Activated CD8-positive, alpha-beta memory T cell treated with anti-CD3 and anti-CD28 coated beads for 1 hour (primary cell): ENCODE measurements around the gene UTP14C.
"Not testable (repeated sequence)": the region's sequence is repeated elsewhere in the genome, so short reads cannot be mapped to it uniquely, and the experiment has no call there.

Experiments
- DNase-seq, 2 donors: peaks; one replicate each; pipeline ENCODE4 v3.0.0-alpha.2; 2020; ENCODE audit warnings: low read depth in 1 of 2; ENCODE audit errors: extremely low read depth in 1 of 2

The UTP14C gene

DNA sequence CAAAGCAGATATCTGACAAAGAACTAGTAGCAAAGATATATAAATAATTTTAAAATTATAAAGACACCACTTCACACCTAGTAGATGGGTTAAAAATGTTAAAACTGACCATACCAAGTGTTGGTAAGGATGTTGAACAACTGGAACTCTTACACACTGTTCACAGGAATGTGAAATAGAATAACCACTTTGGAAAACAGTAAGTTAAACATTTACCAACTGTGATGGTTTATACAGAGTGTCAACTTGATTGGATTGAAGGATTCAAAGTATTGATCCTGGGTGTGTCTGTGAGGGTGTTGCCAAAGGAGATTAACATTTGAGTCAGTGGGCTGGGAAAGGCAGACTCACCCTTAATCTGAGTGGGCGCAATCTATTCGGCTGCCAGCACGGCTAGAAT, 19.2 kb downstream of the UTP14C start:
- DNase-seq, result no peak

DNA sequence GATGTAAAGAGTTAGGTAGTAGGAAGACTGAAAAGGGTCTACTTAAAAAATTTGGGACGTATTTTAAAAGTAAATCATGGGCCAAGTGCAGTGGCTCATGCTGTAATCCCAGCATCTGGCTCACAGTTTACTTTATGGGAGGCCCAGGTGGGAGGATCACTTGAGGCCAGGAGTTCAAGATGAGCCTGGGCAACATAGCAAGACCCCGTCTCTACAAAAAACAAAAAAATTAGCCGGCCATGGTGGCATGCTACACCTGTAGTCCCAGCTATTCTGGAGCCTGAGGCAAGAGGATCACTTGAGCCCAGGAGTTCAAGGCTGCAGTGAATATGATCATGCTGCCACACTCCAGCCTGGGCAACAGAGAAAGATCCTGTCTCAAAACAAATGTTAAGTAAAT, 23.0 kb downstream of the UTP14C start:
- DNase-seq, result no peak

GRCh38 chr13:52048516-52048915, 24.0 kb downstream of the UTP14C start:
- no peak for DNase-seq

DNA sequence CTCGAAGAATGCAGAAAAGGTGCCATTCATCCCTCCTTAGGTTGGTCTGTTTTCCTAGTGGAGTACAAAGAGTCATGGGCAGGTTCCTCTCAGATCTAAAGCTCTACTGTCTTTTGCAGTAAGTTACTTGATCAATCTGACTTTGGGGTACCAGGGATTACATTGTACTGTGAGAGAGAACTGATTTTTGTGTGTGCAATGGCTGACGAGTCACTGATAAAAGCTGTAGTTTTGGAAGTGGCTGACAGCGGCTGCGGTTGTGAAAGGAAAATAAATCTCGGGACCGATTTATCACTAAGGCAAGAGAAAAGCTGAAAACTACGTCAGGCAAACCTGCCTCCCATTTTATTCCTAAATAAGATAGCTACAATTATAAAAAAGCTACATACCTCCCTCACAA, 26.9 kb downstream of the UTP14C start:
- no peak for DNase-seq

- DNase-seq, result no peak
Measured at GRCh38 chr13:52053460-52053859, 29.0 kb downstream of the UTP14C start.

DNA sequence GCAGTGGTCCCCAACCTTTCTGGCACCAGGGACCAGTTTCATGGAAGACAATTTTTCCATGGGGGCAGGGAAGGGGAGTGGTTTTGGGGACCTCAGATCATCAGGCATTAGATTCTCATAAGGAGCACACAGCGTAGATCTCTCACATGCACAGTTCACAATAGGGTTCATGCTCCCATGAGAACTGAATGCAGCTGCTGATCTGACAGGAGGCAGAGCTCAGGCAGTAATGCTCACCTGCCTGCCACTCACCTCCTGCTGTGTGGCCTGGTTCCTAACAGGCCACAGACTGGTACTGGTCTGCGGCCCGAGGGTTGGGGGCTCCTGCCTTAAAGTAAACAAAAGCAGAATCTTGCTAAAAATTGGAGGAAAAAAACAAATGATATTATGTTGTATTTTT, 36.6 kb downstream of the UTP14C start:
- DNase-seq, result not testable (repeated sequence)

DNA sequence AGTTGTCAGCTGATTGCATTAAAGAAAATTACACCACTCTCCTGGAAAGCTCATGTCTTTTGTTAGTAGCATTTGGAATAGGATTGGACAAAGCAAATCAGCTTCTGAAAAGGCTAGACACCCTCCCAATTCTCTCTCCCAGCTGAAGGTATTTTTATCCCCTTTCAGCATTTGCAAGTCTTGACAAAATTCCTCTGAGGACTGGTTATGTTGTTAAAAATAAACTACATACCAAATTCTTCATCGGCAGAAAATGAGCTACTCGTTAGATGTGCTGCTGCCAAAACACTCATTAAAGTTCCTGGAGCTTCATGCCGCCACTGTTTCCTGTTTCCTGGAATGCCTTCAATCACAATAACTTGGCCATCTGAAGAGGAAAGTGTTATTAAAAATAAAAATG, 37.1 kb downstream of the UTP14C start:
- DNase-seq, result no peak

GRCh38 chr13:52067237-52067636, 42.7 kb downstream of the UTP14C start:
- DNase-seq, result no peak

DNA sequence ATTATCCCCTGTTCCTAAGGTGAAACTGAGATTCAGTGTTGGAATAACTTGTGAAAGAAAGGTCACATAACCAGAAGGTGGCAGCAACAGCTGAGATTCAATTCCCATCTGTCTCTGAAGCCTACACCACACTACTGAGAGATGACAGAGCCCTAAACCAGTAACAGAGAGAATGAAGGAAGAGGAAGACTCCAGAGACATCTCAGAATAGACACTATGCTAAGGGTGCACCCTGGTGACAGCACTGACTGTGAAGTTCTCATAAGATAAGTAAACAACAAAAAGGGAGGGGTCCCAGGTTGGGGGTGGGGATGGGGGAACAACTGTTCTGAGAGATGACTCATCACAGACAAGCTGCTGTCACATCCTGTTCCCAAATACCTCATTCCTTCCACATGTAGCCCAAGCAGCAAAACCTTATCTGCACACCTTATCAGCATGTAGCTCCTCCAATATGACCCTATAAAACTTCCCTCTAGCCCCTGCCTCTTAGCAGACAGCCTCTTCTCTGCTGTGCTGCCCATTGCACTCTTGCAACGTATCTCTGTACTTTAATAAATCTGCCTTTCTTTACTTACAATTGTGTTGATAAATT, 46.5 kb downstream of the UTP14C start:
- no peak for DNase-seq
